ENCODE results near the gene MYO1G.
"Not testable (repeated sequence)": the region's sequence is repeated elsewhere in the genome, so short reads cannot be mapped to it uniquely, and the experiment has no call there.

Gene MYO1G

DNA sequence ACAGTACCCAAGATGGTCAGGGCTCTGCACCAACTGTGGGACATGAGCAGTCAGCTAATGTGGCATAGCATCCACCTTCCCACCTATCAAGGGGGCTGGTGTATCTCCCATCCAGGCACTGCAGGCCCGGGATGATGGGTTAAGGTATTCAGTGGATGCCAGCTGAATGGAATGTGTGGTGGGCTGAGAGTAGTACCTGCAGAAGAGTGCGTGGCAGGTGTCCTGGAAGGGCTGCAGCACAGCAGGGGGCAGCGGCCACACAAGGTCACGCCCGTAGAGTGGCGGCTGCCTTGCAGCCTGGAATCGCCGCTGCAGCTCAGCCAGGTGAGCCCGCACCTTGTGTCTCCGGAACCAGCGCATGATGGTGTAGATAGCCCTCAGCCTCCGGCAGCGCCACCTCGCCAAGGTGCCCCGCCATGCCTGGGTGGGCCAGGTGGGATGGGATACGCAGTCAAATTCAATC is 13.3 kb downstream of the MYO1G start:
- DNase-seq, result no peak

- DNase-seq, result no peak
Observed at GRCh38 chr7:44964831-44965440, 13.9 kb downstream of the MYO1G start.

- DNase-seq, result no peak
Observed at GRCh38 chr7:44964384-44964830, 14.4 kb downstream of the MYO1G start.

DNA sequence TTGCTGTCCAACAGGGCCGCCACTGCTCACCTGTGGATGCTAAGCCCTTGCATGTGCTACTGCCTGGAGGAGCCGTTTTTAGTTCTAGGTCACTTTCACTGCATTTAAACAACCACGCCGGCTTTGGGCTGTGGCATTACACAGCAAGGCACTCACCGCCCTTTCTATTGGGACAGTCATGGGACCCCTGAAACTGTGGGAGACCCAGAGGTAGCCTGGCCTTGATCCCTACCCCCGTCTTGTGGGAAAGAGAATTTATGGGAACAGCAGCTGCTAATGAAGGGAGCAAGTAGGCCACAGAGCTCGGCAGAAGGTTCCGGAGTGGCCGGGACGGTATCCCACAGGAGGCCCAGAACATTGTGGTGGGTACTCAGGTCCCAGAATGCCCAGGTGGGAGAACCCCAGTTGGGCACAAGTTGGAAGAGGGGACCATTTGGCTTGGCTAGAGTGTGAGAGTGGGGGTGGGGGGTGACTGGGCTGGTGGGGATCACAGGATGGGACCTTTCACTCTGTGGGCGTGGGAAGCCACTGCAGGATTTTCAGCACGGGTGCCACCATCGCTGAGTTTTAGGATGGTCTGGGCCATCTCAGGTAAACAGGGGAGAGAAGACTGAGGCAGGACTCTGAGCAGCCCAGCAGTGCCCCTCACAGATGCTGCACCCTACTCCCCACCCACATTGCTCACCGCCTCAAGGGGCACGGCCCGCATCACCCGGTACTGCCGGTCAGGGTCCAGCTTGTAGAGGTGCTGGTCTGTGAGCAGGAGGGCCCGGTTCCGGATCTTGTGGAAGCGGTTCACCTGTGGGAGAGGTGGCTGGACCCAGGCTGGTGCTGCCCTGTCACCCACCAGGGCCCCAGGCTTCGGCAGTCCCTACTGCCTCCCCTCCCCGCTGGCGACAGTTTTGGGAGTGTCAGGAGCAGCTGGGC is 15.2 kb downstream of the MYO1G start:
- no peak for DNase-seq

GRCh38 chr7:44962483-44963251 is 16.1 kb downstream of the MYO1G start:
- DNase-seq, result no peak

GRCh38 chr7:44961844-44962482 is 16.9 kb downstream of the MYO1G start:
- DNase-seq, result no peak

DNA sequence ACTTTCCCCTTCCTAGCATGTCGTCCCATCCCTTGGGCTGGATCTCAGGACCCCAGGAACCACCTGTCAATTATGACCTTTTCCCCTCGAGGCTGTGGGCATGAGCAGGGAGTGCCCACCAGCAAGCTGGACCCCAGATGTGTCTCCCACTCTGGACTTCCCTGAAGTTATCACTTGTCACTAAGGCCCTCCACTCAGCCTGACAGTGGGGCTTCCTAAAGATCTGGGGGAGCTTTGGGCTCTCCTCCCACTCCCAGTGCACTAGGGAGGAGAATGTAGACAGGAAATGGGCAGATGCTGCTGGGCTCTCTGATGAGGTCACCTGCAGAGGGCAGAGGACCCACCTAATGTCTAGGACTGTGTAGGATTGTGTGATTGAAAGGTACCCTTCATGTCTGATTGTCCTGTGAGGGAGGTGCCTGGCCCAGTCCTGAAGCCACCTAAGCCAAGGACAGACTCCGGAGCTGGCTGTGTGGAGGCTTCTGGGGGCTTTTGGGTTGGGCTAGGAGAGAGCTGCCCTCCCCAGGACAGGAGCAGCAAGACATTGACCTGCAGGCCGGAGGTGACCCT is 18.7 kb downstream of the MYO1G start:
- DNase-seq, result no peak

DNA sequence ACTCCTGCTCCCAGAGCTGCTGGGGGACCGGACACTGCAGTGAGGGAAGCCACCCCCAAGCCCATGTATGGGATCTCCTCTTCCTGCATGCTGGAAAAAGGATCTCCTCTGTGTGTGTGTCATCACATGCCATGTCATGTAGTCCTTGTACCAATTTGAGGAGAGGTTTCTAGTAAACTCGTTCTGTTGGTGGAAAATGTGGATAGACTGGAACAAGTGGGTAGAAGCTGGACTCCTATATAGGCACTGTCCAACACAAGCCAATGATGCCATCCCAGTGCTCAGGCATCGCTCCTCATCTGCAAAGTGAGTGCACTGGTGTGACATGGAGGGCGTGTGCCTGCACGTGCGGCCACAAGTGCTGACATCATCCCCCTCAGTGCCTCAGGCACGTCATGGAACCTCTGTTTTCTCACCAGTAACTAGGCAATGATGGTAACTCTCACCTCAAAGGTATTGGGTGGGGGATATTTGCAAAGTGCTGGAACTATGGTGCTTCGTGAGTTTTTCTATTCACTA is 19.3 kb downstream of the MYO1G start:
- no peak for DNase-seq

- no peak for DNase-seq
Observed at GRCh38 chr7:44958645-44959344, 20.0 kb downstream of the MYO1G start.

- DNase-seq, result no peak
Observed at GRCh38 chr7:44956157-44956766, 22.6 kb downstream of the MYO1G start.

GRCh38 chr7:44955733-44956132 is 23.1 kb downstream of the MYO1G start:
- DNase-seq, result no peak

GRCh38 chr7:44953156-44953555 is 25.7 kb downstream of the MYO1G start:
- no peak for DNase-seq

- no peak for DNase-seq
Observed at GRCh38 chr7:44949303-44949702, 29.5 kb downstream of the MYO1G start.

DNA sequence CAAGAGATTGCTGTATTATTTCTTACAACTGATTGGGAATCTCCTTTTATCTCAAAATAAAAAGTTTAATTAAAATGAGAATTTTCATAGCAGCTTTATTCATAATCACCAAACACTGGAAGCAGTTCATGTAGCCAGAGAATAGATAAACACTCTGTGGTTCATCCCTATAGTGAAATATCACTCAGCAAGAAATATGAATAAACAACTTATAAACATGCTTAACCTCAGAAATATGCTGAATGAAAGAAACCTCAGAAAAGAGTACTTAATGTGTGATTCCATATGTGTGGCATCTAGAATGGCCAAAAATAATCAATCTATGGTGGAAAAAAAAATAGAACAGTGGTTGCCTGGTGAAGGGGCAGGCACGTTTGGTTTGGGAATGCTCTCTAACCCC is 33.3 kb downstream of the MYO1G start:
- no peak for DNase-seq

GRCh38 chr7:44944821-44945220 is 34.0 kb downstream of the MYO1G start:
- DNase-seq, result no peak

GRCh38 chr7:44943631-44944030 is 35.2 kb downstream of the MYO1G start:
- no peak for DNase-seq

DNA sequence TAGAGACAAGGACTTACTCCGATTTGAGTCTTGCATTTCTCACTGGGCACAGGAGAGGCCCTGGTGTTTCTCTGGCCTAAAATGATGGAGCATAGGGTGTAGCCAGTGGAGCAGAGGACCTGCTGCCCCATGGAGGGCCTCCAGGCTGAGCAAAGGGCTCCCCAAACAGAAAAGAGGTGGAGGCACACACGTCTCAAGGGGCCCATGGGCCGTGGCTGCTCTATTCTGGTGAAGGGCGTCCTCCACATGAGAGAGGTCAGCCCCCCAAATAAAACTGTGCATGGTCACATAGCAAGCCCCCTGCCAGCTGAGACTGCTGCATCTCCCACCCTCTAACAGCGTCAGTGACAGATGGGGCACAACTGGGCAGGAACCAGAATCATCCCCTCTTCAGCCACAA is 41.4 kb downstream of the MYO1G start:
- no peak for DNase-seq

DNA sequence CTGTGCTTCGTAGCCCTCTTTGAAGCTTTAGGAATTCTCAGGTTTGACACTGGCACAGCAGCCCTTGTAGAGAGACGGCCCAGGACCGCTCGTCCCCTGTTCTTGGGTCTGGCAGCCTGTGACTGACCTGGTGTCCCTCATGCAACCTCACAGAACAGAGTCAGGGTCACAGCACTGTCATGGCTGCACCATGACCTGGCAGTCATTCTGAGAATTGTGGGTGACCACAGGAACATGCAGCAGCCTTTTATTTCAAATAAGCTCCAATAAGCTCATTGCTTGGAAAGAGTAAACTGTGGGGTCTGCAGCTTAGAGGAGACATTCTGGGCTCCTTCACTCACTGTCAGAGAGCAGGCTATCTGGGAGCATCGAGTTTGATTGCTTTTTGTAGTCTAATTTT is 42.5 kb downstream of the MYO1G start:
- DNase-seq, result no peak

DNA sequence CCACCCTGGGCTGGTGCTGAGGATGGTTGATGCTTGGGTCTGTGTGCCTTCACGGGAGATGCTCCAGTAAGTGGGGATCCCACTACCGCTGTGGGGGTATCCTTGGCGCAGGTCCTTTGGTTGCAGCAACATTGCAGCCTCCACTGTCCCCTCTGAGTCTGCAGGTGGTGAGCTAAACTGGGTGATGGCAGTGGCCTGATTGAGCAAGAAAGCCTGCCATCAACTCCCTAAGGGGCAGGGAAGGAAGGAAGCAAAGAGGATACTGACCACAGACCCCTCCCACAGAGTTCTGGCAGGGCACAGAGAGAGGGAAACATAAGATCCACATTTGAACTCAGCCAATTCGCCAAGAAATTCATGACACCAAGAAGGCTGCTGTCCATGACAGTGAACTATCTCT is 43.2 kb downstream of the MYO1G start:
- no peak for DNase-seq

GRCh38 chr7:44935016-44935415 is 43.8 kb downstream of the MYO1G start:
- no peak for DNase-seq

DNA sequence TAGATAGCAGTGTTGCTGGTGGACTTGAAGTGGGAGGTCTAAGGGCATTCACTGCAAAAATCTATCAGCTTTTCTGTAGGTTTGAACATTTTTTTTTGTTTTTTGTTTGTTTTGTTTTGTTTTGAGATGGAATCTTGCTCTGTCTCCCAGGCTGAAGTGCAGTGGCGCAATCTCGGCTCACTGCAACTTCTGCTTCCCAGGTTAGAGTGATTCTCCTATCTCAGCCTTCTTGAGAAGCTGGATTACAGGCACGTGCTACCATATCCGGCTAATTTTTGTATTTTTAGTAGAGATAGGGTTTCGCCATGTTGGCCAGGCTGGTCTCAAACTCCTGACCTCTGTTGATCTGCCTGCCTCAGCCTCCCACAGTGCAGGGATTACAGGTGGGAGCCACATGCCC is 44.3 kb downstream of the MYO1G start:
- not testable (repeated sequence) for DNase-seq

Measured in NCI-H510A treated with DMSO at 0.1 percent for 48 hours (cell line).